ENCODE data around the gene SSUH2.

GRCh38 chr3:8648909-8649741 lies 4.5 kb upstream of the SSUH2 start:
- TF ChIP-seq CTCF (IDR thresholded peaks at IDR 0.05; ENCODE audit: poor library complexity): no peak
- no peak for TF ChIP-seq EZH2 (IDR thresholded peaks at IDR 0.05; ENCODE audit: borderline replicate concordance)
